Activated naive CD4-positive, alpha-beta T cell treated with anti-CD3 and anti-CD28 coated beads for 36 hours (primary cell): ENCODE data around the gene RFT1. TPM values are rescaled to one million over a fixed set of nuclear protein-coding genes. Genes with fewer than 3 reads are reported as not detected.

Experiments
- CTCF ChIA-PET: fragments of 350-600 bp; sonication (Branson Sonifier 250); formaldehyde crosslinking; loops from one replicate; lab custom pipeline; 2021; ENCODE audit warnings: antibody characterized with exemption; lab: Charles Lee
- DNase-seq: peaks from one replicate; pipeline ENCODE4 v3.0.0-alpha.2; 2020
- H3K27ac Mint-ChIP-seq: one replicate; pipeline ENCODE4 v1.8.0; 2021; ENCODE audit warnings: mild to moderate bottlenecking, mixed read lengths
- H3K27me3 Mint-ChIP-seq: one replicate; pipeline ENCODE4 v1.8.0; 2021; ENCODE audit warnings: low read depth, mixed read lengths
- H3K36me3 Mint-ChIP-seq: one replicate; pipeline ENCODE4 v1.8.0; 2021; ENCODE audit warnings: low read depth, mixed read lengths
- H3K4me1 Mint-ChIP-seq: one replicate; pipeline ENCODE4 v1.8.0; 2021; ENCODE audit warnings: low read depth, mixed read lengths
- H3K4me3 Mint-ChIP-seq: one replicate; pipeline ENCODE4 v1.8.0; 2021; ENCODE audit warnings: mild to moderate bottlenecking, moderate library complexity, mixed read lengths
- H3K9me3 Mint-ChIP-seq: one replicate; pipeline ENCODE4 v1.8.0; 2021; ENCODE audit warnings: mixed read lengths
- intact Hi-C: fragments of 100-400 bp; cut with micrococcal nuclease; formaldehyde crosslinking; loops from one replicate; pipeline ENCODE4 v1.15.1; 2023
- total RNA-seq, 2 experiments: library from RNA; stranded (reverse); gene quantifications; one replicate each; pipeline ENCODE4 v1.2.3, GENCODE V29; 2021

RFT1 gene
- total RNA-seq, 2 experiments from 2014 or later, result 29.9 to 31.7 TPM

- Mint-ChIP-seq H3K9me3 (no peaks in the 10 kb centered on the region), H3K4me1 (no peaks in the 10 kb centered on the region), H3K36me3 (no peaks in the 10 kb centered on the region), H3K4me3 (no peak overlapping the region), H3K27ac (no peak overlapping the region), H3K27me3 (no peaks in the 10 kb centered on the region)
- DNase-seq, result no peak
- CTCF ChIA-PET, result interaction anchor here (0.6 to 1.1 kb wide), 3 partner anchors 10 to 15 kb away, joined by 3 to 12 read pairs (median 4); no protein-coding TSS in a partner anchor
- intact Hi-C loops, result no loop called here
These were observed 15.5 kb upstream of the RFT1 start for GRCh38 chr3:53145713-53146080.

DNA sequence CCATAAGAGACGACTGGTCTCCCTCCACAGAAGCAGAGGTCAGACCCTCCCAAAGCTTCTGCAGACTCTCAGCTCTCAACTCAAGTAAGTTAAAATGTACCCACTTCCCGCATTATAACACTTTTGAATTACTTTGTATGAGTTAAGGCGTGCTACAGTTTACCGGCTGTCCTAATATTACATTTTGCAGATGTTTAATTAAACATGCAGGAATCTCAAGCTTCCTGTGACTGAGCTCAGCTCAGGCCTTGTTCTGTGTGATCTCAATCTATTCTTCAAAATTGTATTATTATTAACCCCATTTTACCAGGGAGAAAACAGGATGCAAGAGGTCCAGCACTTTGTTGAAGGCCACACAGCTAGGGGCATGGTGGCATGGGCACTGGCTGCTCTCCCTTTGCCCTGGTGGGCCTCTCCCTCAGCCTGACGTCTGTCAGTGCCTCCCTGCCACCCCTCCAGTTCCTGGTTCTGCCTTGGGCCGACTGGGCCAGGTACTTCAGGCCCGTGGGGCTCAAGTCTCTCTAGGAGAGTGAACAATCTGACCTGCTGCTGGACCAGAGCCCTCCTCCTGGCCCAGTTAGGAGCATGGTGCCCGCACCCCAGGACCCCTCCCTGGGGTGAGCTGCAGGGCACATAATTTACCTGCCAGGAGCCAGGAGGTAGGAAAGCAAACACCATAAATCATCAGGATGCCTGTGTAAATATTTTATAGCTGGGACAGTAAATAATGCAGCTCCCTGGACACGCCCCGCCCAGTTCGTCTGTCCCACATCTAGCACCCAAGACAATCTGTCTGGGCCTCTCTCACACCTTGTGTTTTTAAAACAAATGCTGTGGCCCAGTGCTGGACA lies 14.9 kb upstream of the RFT1 start:
- CTCF ChIA-PET, result interaction anchor here (0.6 to 1.1 kb wide), 3 partner anchors 9 to 15 kb away, joined by 3 to 12 read pairs (median 4); no protein-coding TSS in a partner anchor
- no peak overlapping the region for H3K27ac Mint-ChIP-seq
- DNase-seq, result no peak
- intact Hi-C loops, result no loop called here
- no peaks in the 10 kb centered on the region for H3K4me1 Mint-ChIP-seq
- no peaks in the 10 kb centered on the region for H3K27me3 Mint-ChIP-seq
- H3K9me3 Mint-ChIP-seq, result no peaks in the 10 kb centered on the region
- H3K4me3 Mint-ChIP-seq, result no peak overlapping the region
- H3K36me3 Mint-ChIP-seq, result no peaks in the 10 kb centered on the region

- no peaks in the 10 kb centered on the region for H3K4me1 Mint-ChIP-seq
- intact Hi-C loops, result no loop called here
These were observed 14.2 kb upstream of the RFT1 start for GRCh38 chr3:53144446-53144845.

DNA sequence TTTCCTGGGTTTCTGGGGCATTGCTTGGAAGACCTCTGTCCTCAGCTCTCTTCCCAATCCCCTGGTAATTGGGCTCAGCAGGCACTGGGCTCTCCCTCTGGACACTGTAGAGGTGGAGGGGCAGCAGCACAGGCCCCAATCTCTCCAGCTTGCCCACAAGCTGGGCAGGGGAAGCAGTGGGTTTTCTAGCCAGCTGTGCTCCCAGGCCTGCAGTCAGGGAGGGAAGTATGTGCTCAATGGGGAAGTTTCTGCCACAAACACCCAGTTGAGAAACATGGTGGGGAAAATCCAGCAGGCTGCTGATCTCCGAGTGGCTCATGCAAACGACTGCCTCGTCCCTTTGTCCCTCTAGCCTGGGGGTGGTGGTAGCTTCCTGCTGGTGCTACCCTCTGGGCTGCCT lies 12.8 kb upstream of the RFT1 start:
- Mint-ChIP-seq H3K36me3 (no peaks in the 10 kb centered on the region), H3K4me1 (no peaks in the 10 kb centered on the region), H3K4me3 (no peak overlapping the region), H3K9me3 (no peaks in the 10 kb centered on the region), H3K27ac (no peak overlapping the region), H3K27me3 (no peaks in the 10 kb centered on the region)
- CTCF ChIA-PET, result interaction anchor here (1.5 to 3.4 kb wide), 2 partner anchors 9 to 29 kb away, joined by 4 to 14 read pairs; no protein-coding TSS in a partner anchor
- no peak for DNase-seq
- intact Hi-C loops, result no loop called here

More at GRCh38 chr3:53144446-53144845, 14.2 kb upstream of the RFT1 start:
- Mint-ChIP-seq H3K27me3 (no peaks in the 10 kb centered on the region), H3K4me3 (no peak overlapping the region), H3K36me3 (no peaks in the 10 kb centered on the region), H3K27ac (no peak overlapping the region), H3K9me3 (no peaks in the 10 kb centered on the region)
- DNase-seq, result no peak
- CTCF ChIA-PET, result interaction anchor here (3.4 kb wide), 1 partner anchor 11 kb away, joined by 14 read pairs; no protein-coding TSS in a partner anchor

- no peaks in the 10 kb centered on the region for H3K27me3 Mint-ChIP-seq
- CTCF ChIA-PET, result interaction anchor here (0.7 to 3.4 kb wide), 3 partner anchors 8 to 70 kb away, joined by 3 to 14 read pairs (median 3); no protein-coding TSS in a partner anchor
- peak; percentile 30 for DNase-seq
- intact Hi-C loops, result no loop called here
- H3K4me3 Mint-ChIP-seq, result no peak overlapping the region
- no peaks in the 10 kb centered on the region for H3K36me3 Mint-ChIP-seq
- H3K27ac Mint-ChIP-seq, result no peak overlapping the region
- no peaks in the 10 kb centered on the region for H3K4me1 Mint-ChIP-seq
- no peaks in the 10 kb centered on the region for H3K9me3 Mint-ChIP-seq
These were observed 10.9 kb upstream of the RFT1 start for GRCh38 chr3:53140847-53141845.

GRCh38 chr3:53139906-53140846 lies 9.9 kb upstream of the RFT1 start:
- Mint-ChIP-seq H3K36me3 (no peaks in the 10 kb centered on the region), H3K4me1 (no peaks in the 10 kb centered on the region), H3K27ac (no peak overlapping the region), H3K9me3 (no peaks in the 10 kb centered on the region), H3K27me3 (no peaks in the 10 kb centered on the region), H3K4me3 (no peak overlapping the region)
- CTCF ChIA-PET, result interaction anchor here (1.1 kb wide), 1 partner anchor 69 kb away, joined by 3 read pairs; no protein-coding TSS in a partner anchor
- intact Hi-C loops, result no loop called here
- DNase-seq, result no peak

DNA sequence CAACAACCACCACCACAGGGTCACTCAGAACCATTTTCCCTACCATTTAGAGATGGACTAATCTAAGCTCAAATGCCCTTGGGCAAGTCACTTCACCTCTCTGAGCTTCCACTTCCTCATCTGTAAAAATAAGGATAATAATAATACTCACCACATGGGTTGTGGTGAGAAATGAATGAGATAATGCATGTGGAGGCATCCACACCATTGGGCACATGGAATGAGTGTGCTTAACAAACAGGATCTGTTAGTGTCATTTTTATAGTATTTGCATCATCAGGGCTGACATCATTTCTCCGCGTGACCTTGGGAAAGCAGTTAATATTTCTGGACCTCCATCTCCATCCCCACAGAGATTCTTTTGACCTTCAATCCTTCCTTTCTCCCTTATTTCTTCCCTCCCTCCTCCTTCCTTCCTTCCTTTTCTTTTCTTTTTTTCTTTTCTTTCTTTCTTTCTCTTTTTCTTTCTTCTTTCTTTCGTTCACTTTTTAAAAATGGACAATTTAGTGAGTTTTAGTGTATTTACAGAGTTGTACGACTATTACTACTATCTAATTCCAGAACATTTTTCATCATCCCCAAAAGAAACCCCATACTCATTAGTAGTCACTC lies 7.7 kb upstream of the RFT1 start:
- intact Hi-C loops, result no loop called here
- CTCF ChIA-PET, result interaction anchor here (1.2 to 7.3 kb wide), 2 partner anchors 20 to 60 kb away, joined by 10 to 160 read pairs; no protein-coding TSS in a partner anchor
- Mint-ChIP-seq H3K4me3 (no peak overlapping the region), H3K27ac (no peak overlapping the region), H3K9me3 (no peaks in the 10 kb centered on the region), H3K27me3 (no peaks in the 10 kb centered on the region), H3K36me3 (no peaks in the 10 kb centered on the region), H3K4me1 (no peaks in the 10 kb centered on the region)
- DNase-seq, result no peak

- Mint-ChIP-seq H3K4me1 (no peaks in the 10 kb centered on the region), H3K27ac (no peak overlapping the region), H3K36me3 (no peaks in the 10 kb centered on the region), H3K9me3 (no peaks in the 10 kb centered on the region), H3K4me3 (no peak overlapping the region), H3K27me3 (no peaks in the 10 kb centered on the region)
- no peak for DNase-seq
- CTCF ChIA-PET, result interaction anchor here (0.7 to 7.3 kb wide), 3 partner anchors 19 to 60 kb away, joined by 3 to 160 read pairs (median 10); no protein-coding TSS in a partner anchor
- intact Hi-C loops, result no loop called here
These were observed 7.0 kb upstream of the RFT1 start for GRCh38 chr3:53137221-53137620.

DNA sequence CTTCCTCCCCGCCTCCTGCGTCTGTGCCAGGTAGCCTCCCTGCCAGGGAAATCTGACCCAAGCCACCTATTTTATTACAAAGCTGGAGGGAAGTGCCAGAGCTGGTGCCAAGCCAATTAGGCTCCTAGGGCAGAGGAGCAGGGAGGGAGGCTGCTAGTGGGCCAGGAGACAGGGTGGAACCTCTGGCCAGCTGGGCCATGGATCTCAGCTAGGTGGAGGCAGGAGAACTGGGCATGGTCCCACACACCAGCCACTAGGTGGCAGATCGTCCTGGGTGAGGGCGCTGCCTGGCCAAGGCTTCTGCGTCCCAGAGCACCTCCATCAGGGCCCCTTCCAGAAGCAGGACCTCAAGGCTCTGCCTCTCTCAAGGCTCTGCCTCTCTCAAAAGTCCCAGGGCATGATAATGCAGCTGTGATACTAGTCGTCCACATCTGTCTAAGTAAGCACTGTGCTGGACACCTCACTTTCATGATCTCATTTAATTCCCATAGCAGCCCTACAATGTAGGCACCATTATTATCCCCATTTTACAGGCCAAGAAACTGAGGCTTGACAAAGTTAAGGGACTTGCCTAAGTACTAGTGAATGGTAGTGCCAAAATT lies 4.5 kb upstream of the RFT1 start:
- intact Hi-C loops, result loop anchor here (1.0 kb wide), 1 partner anchor 62 kb away; no protein-coding TSS in a partner anchor
- Mint-ChIP-seq H3K27ac (no peak overlapping the region), H3K4me3 (no peak overlapping the region), H3K27me3 (no peaks in the 10 kb centered on the region), H3K36me3 (no peaks in the 10 kb centered on the region), H3K9me3 (no peaks in the 10 kb centered on the region), H3K4me1 (peaks cover 9% of the 10 kb centered on the region)
- DNase-seq, result peak; percentile 75
- CTCF ChIA-PET, result interaction anchor here (0.7 to 7.3 kb wide), 22 partner anchors 8 to 448 kb away, joined by 3 to 160 read pairs (median 4); partner anchors contain the start of gene PRKCD

DNA sequence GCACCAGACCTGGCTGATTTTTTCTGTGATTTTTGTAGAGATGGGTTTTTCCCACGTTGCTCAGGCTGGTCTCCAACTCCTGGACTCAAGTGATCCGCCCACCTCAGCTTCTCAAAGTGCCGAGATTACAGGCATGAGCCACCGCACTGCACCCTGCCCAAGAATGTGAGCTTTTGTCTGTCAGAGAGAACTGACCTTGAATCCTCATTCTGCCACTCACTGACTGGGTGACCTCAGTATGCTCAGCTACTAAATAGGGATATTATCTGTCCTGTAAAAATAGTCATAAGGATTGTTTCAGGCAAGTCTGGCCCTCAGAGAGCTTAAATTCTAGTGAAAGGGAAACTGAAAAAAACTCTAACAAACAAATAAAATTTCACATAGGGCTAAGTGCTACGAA lies 2.1 kb upstream of the RFT1 start:
- no peak for DNase-seq
- Mint-ChIP-seq H3K4me3 (no peak overlapping the region), H3K9me3 (no peaks in the 10 kb centered on the region), H3K27ac (peak overlapping the region; percentile 4), H3K27me3 (no peaks in the 10 kb centered on the region), H3K36me3 (no peaks in the 10 kb centered on the region), H3K4me1 (peaks cover 24% of the 10 kb centered on the region)
- CTCF ChIA-PET, result interaction anchor here (0.5 to 7.3 kb wide), 11 partner anchors 10 to 282 kb away, joined by 3 to 160 read pairs (median 6); no protein-coding TSS in a partner anchor
- intact Hi-C loops, result no loop called here
